Prostate gland (tissue), 2 donors: ENCODE results near the gene SOAT1.

Experiments used
- CTCF ChIP-seq, 4 experiments: fragments of 200-600 bp in 2 of 4; fragments of 450-650 bp in 2 of 4; sonication (generic) in 2 of 4; IDR thresholded peaks; 1 replicate in 3 of 4; 2 replicates in 1 of 4; pipeline ENCODE4 v1.5.1; 2016 to 2019; ENCODE audit warnings: antibody characterized with exemption in 4 of 4, mild to moderate bottlenecking in 2 of 4, moderate library complexity in 2 of 4
- POLR2A ChIP-seq: fragments of 450-650 bp; IDR thresholded peaks from one replicate; pipeline ENCODE4 v1.6.1; 2016; ENCODE audit warnings: antibody characterized with exemption, mild to moderate bottlenecking

- TF ChIP-seq CTCF (IDR thresholded peaks at IDR 0.05): no peak
- TF ChIP-seq POLR2A: no peak
Measured at GRCh38 chr1:179296356-179297104, 2.9 kb downstream of the SOAT1 start.
